IMR-90 (cell line): ENCODE results near the gene TRIM4. TPM values are rescaled to one million over a fixed set of nuclear protein-coding genes. Genes with fewer than 3 reads are reported as not detected.

Experiments
- ATAC-seq: fragments of 200-7000 bp; cut with Tn5 transposase; 2 replicates; pipeline ENCODE4 v1.9.1; 2020; ENCODE audit warnings: low read depth, mild to moderate bottlenecking, moderate library complexity
- BruUV-seq: library from RNA; stranded (reverse); fragments of 400-500 nt; replicated peaks from 2 replicates; lab custom pipeline; 2021; lab: Mats Ljungman, UMichigan
- CTCF ChIA-PET: fragments of 300-600 bp; formaldehyde crosslinking; extraction: SDS; loops from one replicate; lab custom pipeline; 2021; ENCODE audit warnings: antibody characterized with exemption; lab: Yijun Ruan, JAX
- POLR2A ChIA-PET: fragments of 300-600 bp; sonication (Branson Sonifier 250); formaldehyde crosslinking; loops from one replicate; lab custom pipeline; 2022; ENCODE audit warnings: antibody characterized with exemption; ENCODE audit not compliant: unreplicated experiment; lab: Charles Lee
- DNase-seq: peaks from one replicate; pipeline ENCODE4 v3.0.0; 2013
- H2AFZ ChIP-seq: replicated peaks from 2 replicates; pipeline ENCODE3; 2013; ENCODE audit warnings: low read length, mild to moderate bottlenecking; ENCODE audit not compliant: poor library complexity
- H2AK5ac ChIP-seq: 2 replicates; pipeline ENCODE4 v1.6.1; 2013; ENCODE audit warnings: low read depth, low read length, inconsistent platforms
- H2AK9ac ChIP-seq: replicated peaks from 2 replicates; pipeline ENCODE3; 2013; ENCODE audit warnings: mild to moderate bottlenecking, low read depth, low read length, moderate library complexity; ENCODE audit not compliant: poor library complexity
- H2BK120ac ChIP-seq: 2 replicates; pipeline ENCODE4 v1.6.1; 2013; ENCODE audit warnings: low read depth, low read length, inconsistent platforms
- H2BK15ac ChIP-seq: 3 replicates; pipeline ENCODE4 v1.6.1; 2013; ENCODE audit warnings: low read depth, low read length, inconsistent platforms
- H2BK20ac ChIP-seq: 2 replicates; pipeline ENCODE4 v1.6.1; 2013; ENCODE audit warnings: low read depth, mild to moderate bottlenecking, inconsistent platforms, low read length, moderate library complexity
- H2BK5ac ChIP-seq: 2 replicates; pipeline ENCODE4 v1.6.1; 2013; ENCODE audit warnings: mild to moderate bottlenecking, low read depth, low read length, inconsistent platforms; ENCODE audit not compliant: poor library complexity, severe bottlenecking
- H3K14ac ChIP-seq: replicated peaks from 2 replicates; pipeline ENCODE4 v1.6.1; 2013; ENCODE audit warnings: low read depth, low read length, inconsistent platforms
- H3K18ac ChIP-seq: 2 replicates; pipeline ENCODE4 v1.6.1; 2013; ENCODE audit warnings: low read depth, low read length, control low read depth
- H3K23ac ChIP-seq: 2 replicates; pipeline ENCODE4 v1.6.1; 2013; ENCODE audit warnings: low read depth, low read length, inconsistent platforms
- H3K27ac ChIP-seq: 2 replicates; pipeline ENCODE4 v1.5.1; 2013; ENCODE audit warnings: mild to moderate bottlenecking, control low read depth, low read length; ENCODE audit not compliant: insufficient read depth
- H3K27me3 ChIP-seq: 2 replicates; pipeline ENCODE4 v1.6.1; 2013; ENCODE audit warnings: low read length; ENCODE audit not compliant: control insufficient read depth, insufficient read depth
- H3K36me3 ChIP-seq: 2 replicates; pipeline ENCODE4 v1.6.1; 2013; ENCODE audit warnings: low read length, mixed read lengths; ENCODE audit not compliant: control insufficient read depth, insufficient read depth
- H3K4ac ChIP-seq: 2 replicates; pipeline ENCODE4 v1.6.1; 2013; ENCODE audit warnings: low read depth, low read length, inconsistent platforms
- H3K4me1 ChIP-seq: 2 replicates; pipeline ENCODE4 v1.6.1; 2013; ENCODE audit warnings: low read length, mixed read lengths; ENCODE audit not compliant: control insufficient read depth, insufficient read depth
- H3K4me2 ChIP-seq: 2 replicates; pipeline ENCODE4 v1.6.1; 2013; ENCODE audit warnings: low read depth, mild to moderate bottlenecking, control low read depth, low read length, moderate library complexity
- H3K4me3 ChIP-seq: 2 replicates; pipeline ENCODE4 v1.5.1; 2013; ENCODE audit warnings: low read depth, mild to moderate bottlenecking, control low read depth, low read length, moderate library complexity; ENCODE audit not compliant: insufficient read depth
- H3K56ac ChIP-seq: 2 replicates; pipeline ENCODE4 v1.6.1; 2013; ENCODE audit warnings: low read length, inconsistent platforms; ENCODE audit not compliant: insufficient read depth; ENCODE audit errors: extremely low read depth
- H3K79me1 ChIP-seq, 2 experiments: 2 replicates each; pipeline ENCODE4 v1.6.1; 2013; ENCODE audit warnings: low read length in 2 of 2, inconsistent platforms in 1 of 2, low read depth in 1 of 2
- H3K9ac ChIP-seq: 2 replicates; pipeline ENCODE4 v1.6.1; 2013; ENCODE audit warnings: low read depth, low read length, control low read depth
- H3K9me1 ChIP-seq: 2 replicates; pipeline ENCODE4 v1.6.1; 2013; ENCODE audit warnings: low read length, inconsistent platforms; ENCODE audit not compliant: insufficient read depth
- H3K9me3 ChIP-seq: 2 replicates; pipeline ENCODE4 v1.6.1; 2013; ENCODE audit warnings: low read length; ENCODE audit not compliant: control insufficient read depth, insufficient read depth
- H4K20me1 ChIP-seq: 2 replicates; pipeline ENCODE4 v1.6.1; 2013; ENCODE audit warnings: low read length, inconsistent platforms; ENCODE audit not compliant: insufficient read depth
- H4K5ac ChIP-seq: 2 replicates; pipeline ENCODE4 v1.6.1; 2013; ENCODE audit warnings: mild to moderate bottlenecking, low read depth, low read length, control low read depth
- H4K8ac ChIP-seq, 2 experiments: 2 replicates each; pipeline ENCODE4 v1.6.1; 2013; ENCODE audit warnings: low read depth in 2 of 2, low read length in 2 of 2, control low read depth in 1 of 2, inconsistent platforms in 1 of 2
- H4K91ac ChIP-seq: 2 replicates; pipeline ENCODE4 v1.6.1; 2013; ENCODE audit warnings: low read depth, low read length, inconsistent platforms; ENCODE audit not compliant: insufficient read depth
- BHLHE40 ChIP-seq: fragments of 150-350 bp; IDR thresholded peaks from 2 replicates; pipeline ENCODE4 v1.6.1; 2016; ENCODE audit warnings: mild to moderate bottlenecking, low read depth, low read length
- CEBPB ChIP-seq: IDR thresholded peaks from 2 replicates; pipeline ENCODE4 v1.6.1; 2012; ENCODE audit warnings: low read depth, low read length, improper control_type of control experiment
- CHD1 ChIP-seq: IDR thresholded peaks from 2 replicates; pipeline ENCODE4 v1.6.1; 2012; ENCODE audit warnings: low read depth, low read length, improper control_type of control experiment
- CTCF ChIP-seq: conservative IDR thresholded peaks from 2 replicates; pipeline ENCODE4 v1.5.1; 2012; ENCODE audit warnings: mild to moderate bottlenecking, low read depth, low read length, improper control_type of control experiment
- ELK1 ChIP-seq: fragments of 150-350 bp; IDR thresholded peaks from 2 replicates; pipeline ENCODE4 v1.6.1; 2016; ENCODE audit warnings: low read depth, mild to moderate bottlenecking, low read length, moderate library complexity, borderline replicate concordance
- FOS ChIP-seq: fragments of 150-350 bp; IDR thresholded peaks from 2 replicates; pipeline ENCODE4 v1.6.1; 2016; ENCODE audit warnings: low read depth, low read length
- MAFK ChIP-seq: IDR thresholded peaks from 2 replicates; pipeline ENCODE4 v1.6.1; 2012; ENCODE audit warnings: low read depth, low read length, improper control_type of control experiment
- MAZ ChIP-seq: IDR thresholded peaks from 2 replicates; pipeline ENCODE4 v1.6.1; 2012; ENCODE audit warnings: low read depth, mild to moderate bottlenecking, low read length, improper control_type of control experiment, moderate library complexity, borderline replicate concordance
- MXI1 ChIP-seq: IDR thresholded peaks from 2 replicates; pipeline ENCODE4 v1.6.1; 2012; ENCODE audit warnings: low read depth, mild to moderate bottlenecking, low read length, moderate library complexity, borderline replicate concordance
- NFE2L2 ChIP-seq: fragments of 150-350 bp; IDR thresholded peaks from 2 replicates; pipeline ENCODE4 v1.6.1; 2016; ENCODE audit warnings: low read depth, mild to moderate bottlenecking, low read length
- POLR2A ChIP-seq: IDR thresholded peaks from 2 replicates; pipeline ENCODE4 v1.6.1; 2012; ENCODE audit warnings: mild to moderate bottlenecking, low read depth, low read length
- RAD21 ChIP-seq: IDR thresholded peaks from 2 replicates; pipeline ENCODE4 v1.6.1; 2012; ENCODE audit warnings: low read length, improper control_type of control experiment
- RCOR1 ChIP-seq: IDR thresholded peaks from 2 replicates; pipeline ENCODE4 v1.6.1; 2012; ENCODE audit warnings: mild to moderate bottlenecking, low read length, improper control_type of control experiment; ENCODE audit not compliant: insufficient replicate concordance
- RFX5 ChIP-seq: IDR thresholded peaks from 2 replicates; pipeline ENCODE4 v1.8.0; 2012; ENCODE audit warnings: low read depth, mild to moderate bottlenecking, low read length, moderate library complexity
- SMC3 ChIP-seq: fragments of 150-350 bp; IDR thresholded peaks from 2 replicates; pipeline ENCODE4 v1.6.1; 2016; ENCODE audit warnings: low read depth, mild to moderate bottlenecking, antibody characterized with exemption, low read length, moderate library complexity
- USF2 ChIP-seq: fragments of 150-350 bp; IDR thresholded peaks from 2 replicates; pipeline ENCODE4 v1.6.1; 2017; ENCODE audit warnings: mild to moderate bottlenecking, antibody characterized with exemption, low read length, low read depth
- WGBS, 2 experiments: methylation state at CpG; one replicate each; pipeline versions ENCODE4 v1.1.5 to v1.1.7; 2013; ENCODE audit warnings: missing lambda C conversion rate in 2 of 2; ENCODE audit not compliant: insufficient read length in 1 of 2; ENCODE audit errors: extremely low coverage in 2 of 2; 5-methylcytosine and 5-hydroxymethylcytosine counted together
- dilution Hi-C: fragments of 300-500 bp; cut with HindIII; formaldehyde crosslinking; loops from one replicate; pipeline ENCODE4 v1.14.3; 2018; ENCODE audit warnings: low sequenced_read_pairs; ENCODE audit not compliant: unreplicated experiment
- in situ Hi-C: fragments of 300-500 bp; cut with MboI; formaldehyde crosslinking; loops from 3 replicates; pipeline ENCODE4 v1.14.3; 2019; ENCODE audit warnings: low sequenced_read_pairs, inconsistent platforms, mixed read lengths
- intact Hi-C: fragments of 100-400 bp; cut with micrococcal nuclease; formaldehyde crosslinking; loops from 2 replicates; pipeline ENCODE4 v1.10.0; 2022
- polyA plus RNA-seq, 3 experiments: library from polyadenylated mRNA; depleted of rRNA; stranded (reverse); fragments of >200 nt; gene quantifications; 2 replicates each; pipeline ENCODE4 v1.2.3, GENCODE V29; 2012; ENCODE audit warnings: low replicate concordance in 1 of 3
- total RNA-seq: library from RNA; depleted of rRNA; stranded (reverse); fragments of >200 nt; gene quantifications from 2 replicates; pipeline ENCODE4 v1.2.3, GENCODE V29; 2012

TRIM4 gene
- total and polyA plus RNA-seq, 2 of the 4 experiments (the other 2 are of a cell fraction), result 10.6 to 13.4 TPM

- Histone ChIP-seq H3K79me1 (no peaks in the 10 kb centered on the region), H3K56ac (no peak within 1 kb of the TSS), H3K4me3 (no peak within 1 kb of the TSS), H3K18ac (no peak within 1 kb of the TSS), H4K5ac (no peak within 1 kb of the TSS), H2BK120ac (no peak within 1 kb of the TSS), H3K4me2 (no peak within 1 kb of the TSS), H2AK5ac (no peak within 1 kb of the TSS), H2AK9ac (no peak within 1 kb of the TSS), H4K8ac (no peak within 1 kb of the TSS), H3K27ac (no peak within 1 kb of the TSS), H3K36me3 (no peaks in the 10 kb centered on the region), H3K27me3 (no peaks in the 10 kb centered on the region), H3K23ac (no peak within 1 kb of the TSS), H4K20me1 (no peaks in the 10 kb centered on the region), H3K9me3 (no peaks in the 10 kb centered on the region), H2AFZ (no peak within 1 kb of the TSS), H3K9me1 (no peaks in the 10 kb centered on the region), H3K4me1 (no peaks in the 10 kb centered on the region), H3K14ac (no peak within 1 kb of the TSS), H3K4ac (no peak within 1 kb of the TSS), H3K9ac (no peak within 1 kb of the TSS), H2BK15ac (no peak within 1 kb of the TSS), H2BK5ac (no peak within 1 kb of the TSS), H4K91ac (no peak within 1 kb of the TSS), H2BK20ac (no peak within 1 kb of the TSS)
- TF ChIP-seq MAFK (no peak), BHLHE40 (no peak), CHD1 (no peak), USF2 (no peak), ELK1 (no peak), MAZ (no peak), CEBPB (no peak), FOS (no peak), RCOR1 (no peak), POLR2A (no peak), RAD21 (no peak), NFE2L2 (no peak), CTCF (no peak), RFX5 (no peak), MXI1 (no peak), SMC3 (no peak)
- DNase-seq (no peak), ATAC-seq (no peak)
- dilution Hi-C loops, result no loop called here
- POLR2A ChIA-PET, result no interaction called here
- in situ Hi-C loops, result no loop called here
- no CpG with 5 or more reads among the region's 3 CpGs for WGBS, 2 experiments
- intact Hi-C loops, result no loop called here
- no TSS peak for BruUV-seq
- CTCF ChIA-PET, result no interaction called here
These were observed 42.4 kb downstream of the TRIM4 start, which contains the start of gene OR2AE1 for GRCh38 chr7:99876933-99877332. TSS of gene OR2AE1 (minus strand) at chr7:99877033. CDS start at chr7:99877033, 0 bp downstream.
